HepG2 (cell line): ENCODE data around the gene GRID1. TPM values are rescaled to one million over a fixed set of nuclear protein-coding genes. Genes with fewer than 3 reads are reported as not detected.
"Not testable (repeated sequence)": the region's sequence is repeated elsewhere in the genome, so short reads cannot be mapped to it uniquely, and the experiment has no call there.

Source experiments
- ATAC-seq: fragments of 200-7000 bp; cut with Tn5 transposase; 3 replicates; pipeline ENCODE4 v1.9.1; 2020; ENCODE audit warnings: mild to moderate bottlenecking, moderate library complexity
- BruUV-seq: library from RNA; stranded (reverse); fragments of 400-500 nt; replicated peaks from 2 replicates; lab custom pipeline; 2021; lab: Mats Ljungman, UMichigan
- CTCF ChIA-PET: fragments of 300-600 bp; formaldehyde crosslinking; extraction: SDS; loops from one replicate; lab custom pipeline; 2021; ENCODE audit warnings: low total read pairs, inconsistent platforms, low intra/inter-chr PET ratio; lab: Yijun Ruan, JAX
- POLR2A ChIA-PET: fragments of 350-600 bp; sonication (Branson Sonifier 250); formaldehyde crosslinking; loops from one replicate; lab custom pipeline; 2020; ENCODE audit warnings: antibody characterized with exemption, inconsistent platforms; lab: Yijun Ruan, JAX
- DNase-seq: peaks from one replicate; pipeline ENCODE4 v3.0.0-alpha.2; 2015; ENCODE audit warnings: low spot score
- FAIRE-seq: peaks from 3 replicates; lab custom pipeline; 2011; peaks lifted over from hg19 to GRCh38; lab: Jason Lieb, UNC
- H2AFZ ChIP-seq: one replicate; pipeline ENCODE4 v1.6.1; 2011; ENCODE audit warnings: low read length, inconsistent platforms
- H3K27ac ChIP-seq: fragments of 300-600 bp; 3 replicates; pipeline ENCODE4 v1.8.0; 2011; ENCODE audit warnings: mixed run types, mild to moderate bottlenecking, mixed read lengths, low read length, inconsistent platforms; ENCODE audit not compliant: insufficient read depth; ENCODE audit errors: extremely low read length
- H3K27me3 ChIP-seq, 2 experiments: fragments of 200-600 bp in 1 of 2; 2 replicates in 1 of 2; 3 replicates in 1 of 2; pipeline versions ENCODE4 v1.6.0 to v1.8.0; 2011; ENCODE audit warnings: low read length in 2 of 2, mild to moderate bottlenecking in 2 of 2, moderate library complexity in 2 of 2, inconsistent platforms in 1 of 2; ENCODE audit not compliant: insufficient read depth in 2 of 2, control insufficient read depth in 1 of 2
- H3K36me3 ChIP-seq, 2 experiments: fragments of 200-600 bp in 1 of 2; replicated peaks in 1 of 2; 2 replicates in 1 of 2; 3 replicates in 1 of 2; pipeline versions ENCODE4 v1.5.1 to v1.8.0; 2011; ENCODE audit warnings: low read length in 2 of 2, inconsistent platforms in 1 of 2; ENCODE audit not compliant: insufficient read depth in 2 of 2, control insufficient read depth in 1 of 2
- H3K4me1 ChIP-seq: 2 replicates; pipeline ENCODE4 v1.5.1; 2012; ENCODE audit warnings: low read length, inconsistent platforms; ENCODE audit not compliant: insufficient read depth
- H3K4me2 ChIP-seq: 2 replicates; pipeline ENCODE4 v1.6.0; 2011; ENCODE audit warnings: low read depth, low read length, inconsistent platforms
- H3K4me3 ChIP-seq, 3 experiments: fragments of 200-600 bp in 1 of 3; sonication (generic), shearing (Covaris generic) in 1 of 3; replicated peaks in 1 of 3; 2 replicates each; pipeline ENCODE4 v1.5.1; 2011 to 2016; ENCODE audit warnings: low read length in 3 of 3, inconsistent platforms in 2 of 3, low read depth in 2 of 3, mild to moderate bottlenecking in 2 of 3, control low read depth in 1 of 3, mixed read lengths in 1 of 3; ENCODE audit not compliant: insufficient read depth in 1 of 3
- H3K79me2 ChIP-seq: one replicate; pipeline ENCODE4 v1.6.1; 2011; ENCODE audit warnings: low read length, inconsistent platforms; ENCODE audit not compliant: insufficient read depth
- H3K9ac ChIP-seq: 2 replicates; pipeline ENCODE4 v1.6.0; 2011; ENCODE audit warnings: mild to moderate bottlenecking, low read depth, low read length, inconsistent platforms; ENCODE audit not compliant: insufficient read depth
- H3K9me3 ChIP-seq: 2 replicates; pipeline ENCODE4 v1.5.1; 2012; ENCODE audit warnings: mild to moderate bottlenecking, low read length
- H4K20me1 ChIP-seq: 2 replicates; pipeline ENCODE4 v1.6.0; 2011; ENCODE audit warnings: inconsistent platforms, mild to moderate bottlenecking, low read length, moderate library complexity; ENCODE audit not compliant: insufficient read depth
- in situ Hi-C: cut with HindIII; loops from 2 replicates; pipeline ENCODE4 v1.10.0; 2017; ENCODE audit warnings: low pct_unique_long_range_greater_than_20kb; ENCODE audit not compliant: extremely low pct_ligation_motif_present
- intact Hi-C: fragments of 100-400 bp; cut with micrococcal nuclease; formaldehyde crosslinking; loops from one replicate; pipeline ENCODE4 v1.10.0; 2022; ENCODE audit not compliant: unreplicated experiment
- polyA plus RNA-seq, 8 experiments: library from polyadenylated mRNA; depleted of rRNA in 3 of 8; stranded (reverse) in 7 of 8; unstranded in 1 of 8; fragments of >200 nt; fragmentation: Illumina TruSeq in 4 of 8; extraction: Trizol in 4 of 8; gene quantifications; 2 replicates each; pipeline versions ENCODE4 v1.2.1 to v1.2.3, GENCODE V29; 2011 to 2016; ENCODE audit warnings: low read depth in 4 of 8, missing spikeins in 1 of 8, mixed read lengths in 1 of 8; ENCODE audit not compliant: insufficient read depth in 1 of 8
- total RNA-seq, 5 experiments: library from RNA; depleted of rRNA; stranded (reverse); fragments of >200 nt; fragmentation: Illumina TruSeq; extraction: Trizol; gene quantifications; 2 replicates each; pipeline ENCODE4 v1.2.3, GENCODE V29; 2016; ENCODE audit warnings: low read depth in 1 of 5
- TF ChIP-seq, protein P1 (sequence below): sonication (generic); formaldehyde crosslinking; IDR thresholded peaks from 2 replicates; pipeline ENCODE4 v1.4.0; 2020; ENCODE audit warnings: missing genetic modification reagents, borderline replicate concordance
- TF ChIP-seq, protein P2 (sequence below): sonication (generic); formaldehyde crosslinking; IDR thresholded peaks from 2 replicates; pipeline ENCODE4 v1.8.0; 2022; ENCODE audit warnings: mild to moderate bottlenecking, missing genetic modification reagents, borderline replicate concordance

Gene GRID1
- total and polyA plus RNA-seq, 2 of the 13 experiments (the other 11 are each of a cell fraction or from before 2014, with no cell fraction given): 0.05 TPM; not detected in 1

DNA sequence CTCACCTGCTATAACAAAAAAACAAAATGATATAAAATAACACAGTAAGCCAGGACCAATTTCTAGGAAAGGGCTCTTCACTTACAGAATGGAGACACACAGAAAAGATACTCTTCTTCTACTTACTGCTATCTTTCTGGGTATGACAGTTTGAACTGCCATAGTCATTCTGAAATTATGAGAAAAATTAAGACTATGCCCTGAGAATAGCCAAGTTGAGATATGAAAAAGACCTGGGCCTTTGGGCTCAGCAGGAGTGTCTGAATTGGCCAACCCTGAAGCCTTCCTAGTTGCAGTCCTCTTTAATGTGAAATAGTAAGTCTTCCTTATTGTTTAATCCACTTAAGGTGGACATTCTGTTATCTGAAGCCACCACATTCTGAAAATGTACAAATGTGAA lies 519.5 kb downstream of the GRID1 start (continued):
- TF ChIP-seq, protein P1, sequence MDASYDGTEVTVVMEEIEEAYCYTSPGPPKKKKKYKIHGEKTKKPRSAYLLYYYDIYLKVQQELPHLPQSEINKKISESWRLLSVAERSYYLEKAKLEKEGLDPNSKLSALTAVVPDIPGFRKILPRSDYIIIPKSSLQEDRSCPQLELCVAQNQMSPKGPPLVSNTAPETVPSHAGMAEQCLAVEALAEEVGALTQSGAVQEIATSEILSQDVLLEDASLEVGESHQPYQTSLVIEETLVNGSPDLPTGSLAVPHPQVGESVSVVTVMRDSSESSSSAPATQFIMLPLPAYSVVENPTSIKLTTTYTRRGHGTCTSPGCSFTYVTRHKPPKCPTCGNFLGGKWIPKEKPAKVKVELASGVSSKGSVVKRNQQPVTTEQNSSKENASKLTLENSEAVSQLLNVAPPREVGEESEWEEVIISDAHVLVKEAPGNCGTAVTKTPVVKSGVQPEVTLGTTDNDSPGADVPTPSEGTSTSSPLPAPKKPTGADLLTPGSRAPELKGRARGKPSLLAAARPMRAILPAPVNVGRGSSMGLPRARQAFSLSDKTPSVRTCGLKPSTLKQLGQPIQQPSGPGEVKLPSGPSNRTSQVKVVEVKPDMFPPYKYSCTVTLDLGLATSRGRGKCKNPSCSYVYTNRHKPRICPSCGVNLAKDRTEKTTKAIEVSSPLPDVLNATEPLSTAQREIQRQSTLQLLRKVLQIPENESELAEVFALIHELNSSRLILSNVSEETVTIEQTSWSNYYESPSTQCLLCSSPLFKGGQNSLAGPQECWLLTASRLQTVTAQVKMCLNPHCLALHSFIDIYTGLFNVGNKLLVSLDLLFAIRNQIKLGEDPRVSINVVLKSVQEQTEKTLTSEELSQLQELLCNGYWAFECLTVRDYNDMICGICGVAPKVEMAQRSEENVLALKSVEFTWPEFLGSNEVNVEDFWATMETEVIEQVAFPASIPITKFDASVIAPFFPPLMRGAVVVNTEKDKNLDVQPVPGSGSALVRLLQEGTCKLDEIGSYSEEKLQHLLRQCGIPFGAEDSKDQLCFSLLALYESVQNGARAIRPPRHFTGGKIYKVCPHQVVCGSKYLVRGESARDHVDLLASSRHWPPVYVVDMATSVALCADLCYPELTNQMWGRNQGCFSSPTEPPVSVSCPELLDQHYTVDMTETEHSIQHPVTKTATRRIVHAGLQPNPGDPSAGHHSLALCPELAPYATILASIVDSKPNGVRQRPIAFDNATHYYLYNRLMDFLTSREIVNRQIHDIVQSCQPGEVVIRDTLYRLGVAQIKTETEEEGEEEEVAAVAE (CRISPR knock-in tag): no peak
- TF ChIP-seq, protein P2, sequence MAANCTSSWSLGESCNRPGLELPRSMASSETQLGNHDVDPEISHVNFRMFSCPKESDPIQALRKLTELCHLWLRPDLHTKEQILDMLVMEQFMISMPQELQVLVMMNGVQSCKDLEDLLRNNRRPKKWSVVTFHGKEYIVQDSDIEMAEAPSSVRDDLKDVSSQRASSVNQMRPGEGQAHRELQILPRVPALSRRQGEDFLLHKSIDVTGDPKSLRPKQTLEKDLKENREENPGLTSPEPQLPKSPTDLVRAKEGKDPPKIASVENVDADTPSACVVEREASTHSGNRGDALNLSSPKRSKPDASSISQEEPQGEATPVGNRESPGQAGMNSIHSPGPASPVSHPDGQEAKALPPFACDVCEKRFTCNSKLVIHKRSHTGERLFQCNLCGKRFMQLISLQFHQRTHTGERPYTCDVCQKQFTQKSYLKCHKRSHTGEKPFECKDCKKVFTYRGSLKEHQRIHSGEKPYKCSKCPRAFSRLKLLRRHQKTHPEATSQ: no peak

DNA sequence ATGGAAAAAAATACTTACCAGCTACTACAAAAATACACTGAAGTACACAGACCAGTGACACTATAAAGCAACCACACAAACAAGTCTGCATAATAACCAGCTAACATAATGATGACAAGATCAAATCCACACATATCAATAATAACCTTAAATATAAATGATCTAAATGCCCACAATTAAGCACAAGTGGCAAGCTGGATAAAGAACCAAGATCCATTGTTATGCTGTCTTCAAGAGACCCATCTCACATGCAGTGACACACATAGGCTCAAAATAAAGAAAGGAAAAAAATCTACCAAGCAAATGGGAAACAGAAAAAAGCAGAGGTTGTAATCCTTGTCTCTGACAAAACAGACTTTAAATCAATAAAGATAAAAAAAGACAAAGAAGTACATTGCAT lies 527.9 kb downstream of the GRID1 start:
- H3K36me3 ChIP-seq, ATAC-seq, H3K27me3 ChIP-seq, H2AFZ ChIP-seq, H3K27ac ChIP-seq, H3K4me2 ChIP-seq, H4K20me1 ChIP-seq, H3K4me1 ChIP-seq, intact Hi-C loops, BruUV-seq, CTCF ChIA-PET, in situ Hi-C loops, H3K4me3 ChIP-seq, DNase-seq, FAIRE-seq, POLR2A ChIA-PET, H3K79me2 ChIP-seq, H3K9ac ChIP-seq: not testable (repeated sequence)
- H3K9me3 ChIP-seq: peaks cover 32% of the 10 kb centered on the region
